GM19395 (cell line): ENCODE measurements around the gene BCL2L13.
A peak's percentile ranks its signal among the peaks of the same experiment; 100 is the strongest.
"Not testable (repeated sequence)": the region's sequence is repeated elsewhere in the genome, so short reads cannot be mapped to it uniquely, and the experiment has no call there.

Source experiments
- ATAC-seq: cut with Tn5 transposase; IDR thresholded peaks from one replicate; pipeline ENCODE4 v1.9.1; 2021; ENCODE audit warnings: mild to moderate bottlenecking, moderate library complexity; ENCODE audit not compliant: unreplicated experiment

BCL2L13 gene

DNA sequence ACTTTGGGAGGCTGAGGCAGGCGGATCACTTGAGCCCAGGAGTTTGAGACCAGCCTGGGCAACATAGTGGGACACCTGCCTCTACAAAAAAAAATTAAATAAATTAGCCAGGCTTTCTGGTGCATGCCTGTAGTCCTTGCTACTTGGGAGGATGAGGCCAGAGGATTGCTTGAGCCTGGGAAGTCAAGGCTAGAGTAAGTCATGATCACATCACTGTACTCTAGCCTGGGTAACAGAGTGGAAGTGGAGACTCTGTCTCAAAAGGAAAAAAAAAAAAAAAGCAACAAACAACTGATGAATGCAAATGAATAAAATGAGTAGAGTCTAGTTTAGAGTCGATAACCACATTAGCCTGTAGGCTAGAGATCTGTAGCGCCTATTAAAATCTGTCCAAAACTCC, 3.9 kb upstream of the BCL2L13 start:
- ATAC-seq, result no peak

DNA sequence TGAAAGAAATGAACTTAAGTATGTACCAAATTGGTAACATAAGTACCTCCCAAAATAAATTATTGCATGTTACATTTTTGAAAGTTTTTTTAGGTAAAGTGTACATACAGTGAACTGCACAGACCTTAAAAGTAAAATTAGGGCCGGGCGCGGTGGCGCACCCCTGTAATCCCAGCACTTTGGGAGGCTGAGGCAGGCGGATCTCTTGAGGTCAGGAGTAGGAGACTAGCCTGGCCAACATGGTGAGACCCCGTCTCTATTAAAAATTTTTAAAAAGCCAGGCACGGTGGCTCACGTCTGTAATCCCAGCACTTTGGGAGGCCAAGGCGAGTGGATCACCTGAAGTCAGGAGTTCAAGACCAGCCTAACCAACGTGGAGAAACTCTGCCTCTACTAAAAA, 1.7 kb upstream of the BCL2L13 start:
- not testable (repeated sequence) for ATAC-seq

DNA sequence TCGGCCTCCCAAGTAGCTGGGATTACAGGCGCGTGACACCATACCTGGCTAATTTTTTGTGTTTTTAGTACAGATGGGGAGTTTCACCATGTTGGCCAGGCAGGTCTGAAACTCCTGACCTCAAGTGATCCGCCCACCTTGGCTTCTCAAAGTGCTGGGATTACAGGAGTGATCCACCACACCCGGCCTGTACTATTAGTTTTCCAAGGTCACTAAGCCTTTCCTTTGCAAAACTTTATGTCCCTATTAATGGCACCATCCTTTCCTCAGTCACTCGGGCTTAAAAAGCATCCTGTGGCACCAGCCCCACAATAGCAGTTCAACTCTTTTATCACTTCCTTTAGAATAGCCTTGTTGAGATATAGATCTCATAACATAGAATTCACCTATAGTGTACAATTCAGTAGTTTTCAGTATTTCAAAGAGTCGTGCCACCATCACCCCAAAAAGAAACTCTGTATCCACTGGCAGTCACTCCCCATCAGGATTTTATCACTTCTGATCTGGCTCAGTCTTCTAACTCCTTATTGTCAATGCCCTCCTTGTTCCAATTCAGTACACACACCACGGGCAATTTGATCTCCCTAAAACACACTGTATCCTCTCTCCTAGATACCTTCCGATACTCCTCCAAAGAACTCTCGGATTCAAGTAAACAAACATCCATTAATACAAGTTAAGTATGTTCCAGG, 921 bp upstream of the BCL2L13 start:
- no peak for ATAC-seq

DNA sequence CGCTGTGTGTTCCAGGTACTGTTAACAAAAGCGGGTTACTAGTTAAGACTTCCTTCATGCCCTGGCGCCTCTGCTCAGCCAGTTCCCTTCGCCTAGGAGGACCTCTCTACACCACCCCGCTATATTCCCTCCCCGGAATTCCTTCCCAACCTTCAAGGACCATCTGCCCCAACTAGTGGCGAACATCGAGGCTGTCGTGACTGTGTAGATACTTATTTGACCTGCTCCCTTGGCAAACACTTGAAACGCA, 450 bp upstream of the BCL2L13 start:
- ATAC-seq, result peak; percentile 23

DNA sequence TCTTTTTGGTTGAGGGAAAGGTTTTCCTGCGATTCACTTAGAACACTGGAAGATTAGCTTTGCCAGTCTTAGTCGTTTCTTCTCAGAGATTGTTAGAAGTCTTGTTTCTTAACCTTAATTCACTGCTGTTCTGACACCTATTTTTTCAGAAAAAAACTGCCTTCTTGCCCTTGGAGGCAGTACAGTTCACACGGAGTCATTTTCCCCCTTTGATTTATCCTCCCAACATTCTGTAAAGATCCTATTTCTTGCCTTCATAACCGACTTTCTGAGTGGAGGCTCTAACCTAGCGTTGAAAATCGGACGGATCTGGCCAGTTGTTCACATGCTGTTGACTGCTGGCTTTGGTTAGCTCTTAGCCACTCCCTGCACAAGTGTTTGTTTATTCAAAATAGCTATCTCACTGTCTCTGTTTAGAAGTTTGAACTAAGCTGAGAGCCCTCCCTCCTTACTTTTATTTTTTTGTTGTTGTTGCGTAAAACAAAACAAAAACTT, 737 bp downstream of the BCL2L13 start:
- peak; percentile 44 for ATAC-seq

DNA sequence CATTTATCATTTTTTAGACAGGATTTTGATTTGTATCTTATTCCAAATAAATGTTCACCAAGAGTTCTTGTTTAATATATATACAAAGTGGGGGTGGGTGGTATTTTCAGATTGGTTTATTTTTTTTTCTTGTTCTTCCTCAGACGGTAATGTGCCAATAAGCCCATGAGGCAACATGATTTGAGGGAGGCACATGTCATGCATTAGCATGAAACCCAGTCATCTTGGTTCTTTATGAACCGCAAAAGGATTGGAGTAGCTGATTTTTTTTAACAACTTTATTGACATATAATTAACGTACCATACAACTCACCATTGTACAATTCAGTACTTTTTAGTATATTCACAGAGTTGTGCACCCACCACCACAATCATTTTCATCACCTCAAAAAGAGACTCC, 2.7 kb downstream of the BCL2L13 start:
- no peak for ATAC-seq

DNA sequence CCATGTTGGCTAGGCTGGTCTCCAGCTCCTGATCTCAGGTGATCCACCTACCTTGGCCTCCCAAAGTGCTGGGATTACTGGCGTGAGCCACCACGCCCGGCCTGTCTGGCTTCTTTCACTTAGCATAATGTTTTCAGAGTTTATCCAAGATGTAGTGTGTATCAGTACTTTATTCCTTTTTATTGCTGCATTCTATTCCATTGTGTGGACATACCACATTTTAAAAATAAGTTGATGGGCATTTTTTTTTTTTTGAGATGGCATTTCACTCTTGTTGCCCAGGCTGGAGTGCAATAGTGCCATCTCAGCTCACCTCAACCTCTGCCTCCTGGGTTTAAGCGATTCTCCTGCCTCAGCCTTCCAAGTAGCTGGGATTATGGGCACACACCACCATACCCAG, 3.8 kb downstream of the BCL2L13 start:
- not testable (repeated sequence) for ATAC-seq

DNA sequence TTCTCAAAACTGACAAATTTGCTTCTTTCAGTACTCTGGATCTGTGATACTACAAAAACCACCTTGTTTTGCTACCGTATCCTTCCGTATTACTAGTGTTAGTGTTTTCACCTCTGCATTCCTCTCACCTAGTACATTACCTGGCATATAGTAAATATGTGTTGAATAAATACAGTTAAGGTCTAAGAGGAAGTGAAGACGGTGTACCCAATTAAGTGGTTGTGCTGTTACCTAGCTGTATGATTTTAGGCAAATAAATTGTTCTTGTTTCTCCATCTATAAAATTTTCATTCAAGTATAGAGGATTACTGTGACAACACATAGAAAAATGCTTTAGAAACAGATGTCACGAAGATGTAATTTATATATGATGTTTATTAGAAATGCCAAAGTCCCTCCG, 8.9 kb downstream of the BCL2L13 start:
- no peak for ATAC-seq

DNA sequence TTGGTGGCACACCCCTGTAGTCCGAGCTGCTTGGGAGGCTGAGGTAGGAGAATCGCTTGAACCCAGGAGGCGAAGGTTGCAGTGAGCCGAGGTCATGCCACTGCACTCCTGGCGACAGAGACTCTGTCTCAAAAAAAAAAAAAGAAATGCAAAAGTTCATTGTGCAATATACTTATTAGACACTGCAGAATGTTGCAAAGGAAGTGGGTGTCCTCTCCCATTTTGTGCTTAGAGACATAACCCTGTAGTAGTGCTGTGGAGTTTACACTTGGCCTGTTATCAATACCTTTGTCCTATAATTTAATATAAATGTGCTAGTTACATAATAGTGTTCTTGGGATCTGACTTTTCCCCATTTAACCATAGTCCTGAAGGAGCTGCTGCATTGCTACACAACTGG, 9.4 kb downstream of the BCL2L13 start:
- ATAC-seq, result no peak

DNA sequence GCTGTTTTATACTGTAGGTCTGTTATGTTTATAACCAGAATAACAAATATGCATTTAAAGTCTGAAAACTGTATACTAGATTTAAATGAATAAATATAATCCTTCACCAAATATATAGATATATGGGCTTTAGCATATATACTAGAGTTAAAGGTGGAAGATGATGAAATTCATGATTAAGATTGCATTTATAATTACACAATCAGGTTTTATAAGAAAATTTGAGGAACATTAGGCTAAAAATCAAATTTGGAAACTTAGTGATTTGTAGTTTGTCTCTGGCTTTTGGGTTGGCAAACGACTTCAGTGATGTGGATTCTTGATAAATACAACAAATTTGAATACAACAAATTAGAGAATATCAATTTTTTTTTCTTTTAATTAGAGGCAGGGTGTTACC, 10.0 kb downstream of the BCL2L13 start:
- no peak for ATAC-seq

DNA sequence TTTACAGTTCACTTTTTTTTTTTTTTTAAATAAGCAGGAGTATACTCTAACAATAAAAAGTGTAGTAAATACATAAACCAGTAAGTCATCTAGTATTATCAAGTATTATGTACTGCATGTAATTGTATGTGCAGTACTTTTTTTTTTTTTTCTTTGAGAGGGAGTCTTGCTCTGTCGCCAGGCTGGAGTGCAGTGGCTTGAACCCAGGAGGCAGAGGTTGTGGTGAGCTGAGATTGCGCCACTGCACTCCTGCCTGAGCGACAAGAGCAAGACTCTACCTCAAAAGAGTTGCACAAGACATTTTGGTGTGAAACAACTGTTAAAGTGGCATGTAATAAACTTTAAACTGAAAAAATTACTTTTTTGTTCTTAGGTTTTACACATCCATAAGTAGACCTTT, 16.7 kb downstream of the BCL2L13 start:
- ATAC-seq, result no peak

DNA sequence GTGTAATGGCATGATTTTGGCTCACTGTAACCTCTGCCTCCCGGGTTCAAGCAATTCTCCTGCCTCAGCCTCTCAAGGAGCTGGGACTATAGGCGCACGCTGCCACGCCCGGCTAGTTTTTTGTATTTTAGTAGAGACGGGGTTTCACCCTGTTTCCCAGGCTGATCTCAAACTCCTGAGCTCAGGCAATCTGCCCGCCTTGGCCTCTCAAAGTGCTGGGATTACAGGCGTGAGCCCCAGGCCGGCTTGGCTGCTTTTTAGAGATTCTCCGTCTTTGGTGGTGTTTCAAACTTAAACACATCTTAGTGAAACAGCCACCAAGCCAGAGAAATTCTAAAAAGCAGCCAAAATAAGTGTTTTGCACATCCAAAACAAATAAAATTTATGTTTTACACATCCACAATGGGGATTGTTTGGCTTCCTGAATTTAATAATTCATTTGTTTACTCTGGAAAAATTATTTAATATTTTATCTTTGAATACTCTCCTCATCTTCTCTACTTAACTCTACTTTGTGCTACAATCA, 18.4 kb downstream of the BCL2L13 start:
- ATAC-seq, result no peak

DNA sequence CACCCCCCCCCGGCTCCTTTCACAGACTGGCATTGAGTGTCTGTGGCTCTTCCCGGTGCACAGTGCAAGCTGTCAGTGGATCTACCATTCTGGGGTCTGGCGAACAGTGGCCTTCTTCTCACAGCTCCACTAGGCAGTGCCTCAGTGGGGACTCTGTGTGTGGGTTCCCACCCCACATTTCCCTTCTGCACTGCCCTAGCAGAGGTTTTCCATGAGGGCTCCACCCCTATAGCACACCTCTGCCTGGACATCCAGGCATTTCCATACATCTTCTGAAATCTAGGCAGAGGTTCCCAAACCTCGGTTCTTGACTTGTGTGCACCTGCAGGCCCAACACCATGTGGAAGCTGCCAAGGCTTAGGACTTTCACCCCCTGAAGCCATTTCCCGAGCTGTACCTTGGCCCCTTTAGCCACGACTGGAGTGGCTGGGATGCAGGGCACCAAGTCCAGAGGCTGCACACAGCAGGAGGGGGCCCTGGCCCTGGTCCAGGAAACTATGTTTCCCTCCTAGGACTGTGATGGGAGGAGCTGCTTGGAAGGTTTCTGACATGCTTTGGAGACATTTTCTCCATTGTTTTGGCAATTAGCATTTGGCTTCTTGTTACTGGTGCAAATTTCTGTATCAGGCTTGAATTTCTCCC, 26.0 kb downstream of the BCL2L13 start:
- ATAC-seq, result no peak

DNA sequence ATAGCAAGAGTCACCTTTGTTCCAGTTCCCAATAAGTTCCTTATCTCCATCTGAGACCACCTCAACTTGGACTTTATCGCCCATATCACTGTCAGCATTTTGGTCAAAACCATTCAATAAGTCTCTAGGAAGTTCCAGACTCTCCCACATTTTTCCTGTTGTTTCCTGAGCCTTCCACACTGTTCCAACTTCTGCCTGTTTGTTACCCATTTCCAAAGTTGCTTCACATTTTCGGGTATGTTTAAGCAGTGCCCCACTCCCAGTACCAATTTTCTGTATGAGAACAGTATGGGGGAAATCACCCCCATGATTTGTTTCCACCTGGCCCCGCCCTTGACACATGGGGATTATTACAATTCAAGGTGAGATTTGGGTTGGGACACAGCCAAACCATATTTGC, 26.7 kb downstream of the BCL2L13 start:
- ATAC-seq, result no peak

DNA sequence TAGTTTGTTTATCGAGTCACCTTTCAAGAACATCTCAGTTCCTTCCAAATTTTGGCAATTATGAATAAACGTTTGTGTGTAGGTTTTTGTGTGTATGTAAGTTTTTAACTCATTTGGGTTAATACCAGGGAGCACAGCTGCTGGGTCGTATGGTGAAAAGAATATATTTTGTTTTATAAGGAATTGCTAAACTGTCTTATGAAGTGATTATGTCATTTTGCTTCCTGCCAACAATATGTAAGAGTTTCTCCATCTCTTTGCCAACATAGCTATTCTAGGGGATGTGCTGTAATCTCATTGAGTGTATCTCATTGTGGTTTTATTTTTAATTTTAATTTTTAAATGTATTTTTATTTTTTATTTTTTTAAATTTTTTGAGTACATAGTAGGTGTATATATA, 27.3 kb downstream of the BCL2L13 start:
- ATAC-seq, result no peak

DNA sequence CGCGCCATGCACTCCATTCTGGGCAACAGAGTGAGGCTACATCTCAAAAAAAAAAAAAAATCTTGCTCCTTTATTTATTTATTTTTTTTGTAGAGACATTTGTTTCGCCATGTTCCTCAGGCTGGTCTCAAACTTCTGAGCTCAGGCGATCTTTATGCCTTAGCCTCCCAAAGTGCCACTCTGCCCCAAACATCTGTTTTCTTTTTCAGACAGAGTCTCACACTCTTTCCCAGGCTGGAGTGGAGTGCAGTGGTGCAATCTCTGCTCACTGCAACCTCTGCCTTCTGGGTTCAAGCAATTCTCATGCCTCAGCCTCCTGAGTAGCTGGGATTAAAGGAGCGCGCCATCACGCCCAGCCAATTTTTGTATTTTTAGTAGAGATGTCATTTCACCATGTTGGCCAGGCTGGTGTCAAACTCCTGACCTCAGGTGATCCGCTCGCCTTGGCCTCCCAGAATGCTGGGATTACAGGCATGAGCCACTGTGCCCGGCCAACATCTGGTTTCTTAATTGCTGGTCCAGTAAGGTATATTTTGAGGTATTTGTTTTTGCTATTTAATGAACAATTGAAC, 33.0 kb downstream of the BCL2L13 start:
- not testable (repeated sequence) for ATAC-seq

DNA sequence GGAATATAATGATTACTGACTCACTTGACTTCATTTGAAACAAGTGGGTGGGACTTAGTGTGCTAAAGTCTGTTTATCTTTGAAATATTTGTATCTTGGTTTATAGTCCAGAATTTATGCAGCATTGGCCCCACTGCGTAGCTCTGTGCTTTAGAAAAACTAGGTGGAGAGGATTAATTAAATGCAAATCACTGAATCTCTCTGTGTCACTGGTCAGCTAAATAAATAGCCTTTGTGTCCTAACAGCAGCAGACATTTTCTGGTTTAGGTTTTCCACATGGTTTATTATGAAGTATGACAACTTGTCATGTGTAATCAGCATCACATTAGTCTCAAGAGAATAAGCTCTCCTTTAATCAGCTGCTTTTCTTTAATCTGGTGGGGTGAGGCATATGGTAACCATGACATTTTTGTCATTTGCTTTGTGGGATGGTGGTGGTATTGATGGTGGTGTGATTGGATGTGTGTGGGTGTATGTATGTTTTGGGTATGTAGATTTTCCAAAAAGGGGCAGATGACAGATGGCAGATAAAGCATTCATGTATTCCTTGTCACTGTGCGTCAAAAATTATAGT, 33.9 kb downstream of the BCL2L13 start:
- ATAC-seq, result no peak

DNA sequence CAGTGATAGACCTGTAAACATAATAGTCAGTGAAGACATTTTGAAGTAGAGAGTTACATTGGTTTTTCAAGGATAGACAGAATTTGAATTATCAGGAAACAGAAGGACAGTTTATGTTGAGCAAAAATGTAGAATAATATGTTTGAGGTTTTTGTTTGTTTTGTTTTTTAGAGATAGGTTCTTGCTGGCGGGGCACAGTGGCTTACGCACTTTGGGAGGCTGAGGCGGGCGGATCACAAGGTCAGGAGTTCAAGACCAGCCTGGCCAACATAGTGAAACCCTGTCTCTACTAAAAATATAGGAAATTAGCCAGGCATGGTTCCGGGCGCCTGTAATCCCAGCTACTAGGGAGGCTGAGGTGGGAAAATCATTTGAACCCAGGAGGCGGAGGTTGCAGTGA, 35.6 kb downstream of the BCL2L13 start:
- ATAC-seq, result no peak

DNA sequence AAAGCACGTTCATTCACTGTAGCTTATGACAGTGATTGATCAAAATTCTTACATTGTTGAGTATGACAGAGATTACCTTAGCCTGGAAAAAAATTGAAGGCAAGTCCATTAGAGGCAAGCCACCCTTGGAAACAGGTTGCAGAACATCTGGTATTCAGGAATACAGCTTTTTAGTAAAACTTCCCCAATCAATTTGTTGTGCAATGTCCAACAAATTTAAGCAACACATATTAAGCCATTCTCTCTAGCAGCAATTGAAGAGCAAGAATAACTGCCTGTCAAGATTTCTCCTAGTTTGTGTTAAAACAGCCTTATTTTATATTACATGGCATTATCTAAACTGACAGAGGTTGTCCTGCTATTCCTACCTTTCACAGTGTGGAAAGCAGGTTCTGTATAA, 37.0 kb downstream of the BCL2L13 start:
- no peak for ATAC-seq

DNA sequence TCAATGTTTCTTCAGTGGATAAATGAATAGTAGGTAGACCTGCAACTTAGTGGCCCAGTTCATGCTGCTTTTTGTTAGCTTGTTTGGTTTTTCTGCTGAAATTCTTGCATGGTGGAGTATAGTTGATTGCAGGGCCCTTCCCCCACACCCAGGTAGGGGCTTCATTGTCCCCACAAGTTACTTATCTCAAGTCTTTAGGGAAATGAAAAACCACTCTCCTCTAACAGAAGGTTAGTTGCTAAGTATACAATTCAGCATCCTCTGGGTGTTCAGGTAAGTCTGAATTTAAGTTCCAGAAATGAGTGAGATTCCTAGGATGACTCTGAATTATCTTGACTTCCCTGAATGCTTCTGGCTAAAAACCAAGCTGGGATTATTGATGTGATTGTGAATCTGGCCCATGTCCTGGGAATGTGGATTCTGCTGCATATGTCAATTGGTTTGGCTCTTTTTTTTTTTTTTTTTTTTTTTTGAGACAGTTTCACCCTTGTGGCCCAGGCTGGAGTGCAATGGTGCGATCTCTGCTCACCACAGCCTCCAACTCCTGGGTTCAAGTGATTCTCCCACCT, 40.3 kb downstream of the BCL2L13 start:
- ATAC-seq, result no peak

DNA sequence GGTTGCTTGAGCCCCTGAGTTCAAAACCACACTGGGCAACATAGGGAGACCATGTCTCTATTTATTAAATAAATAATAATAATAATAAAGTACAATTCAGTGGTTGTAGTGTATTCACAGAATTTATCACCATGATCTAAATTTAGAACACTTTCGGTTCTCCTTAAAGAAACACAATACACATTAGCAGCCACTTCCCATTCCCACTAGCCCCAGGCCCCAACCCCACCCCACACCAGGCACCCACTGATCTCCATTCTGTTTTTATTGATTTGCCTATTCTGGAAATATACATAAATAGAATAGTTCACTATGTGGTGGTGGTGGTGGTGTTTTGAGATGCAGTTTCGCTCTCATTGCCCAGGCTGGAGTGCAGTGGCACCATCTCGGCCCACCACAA, 45.7 kb downstream of the BCL2L13 start:
- no peak for ATAC-seq

DNA sequence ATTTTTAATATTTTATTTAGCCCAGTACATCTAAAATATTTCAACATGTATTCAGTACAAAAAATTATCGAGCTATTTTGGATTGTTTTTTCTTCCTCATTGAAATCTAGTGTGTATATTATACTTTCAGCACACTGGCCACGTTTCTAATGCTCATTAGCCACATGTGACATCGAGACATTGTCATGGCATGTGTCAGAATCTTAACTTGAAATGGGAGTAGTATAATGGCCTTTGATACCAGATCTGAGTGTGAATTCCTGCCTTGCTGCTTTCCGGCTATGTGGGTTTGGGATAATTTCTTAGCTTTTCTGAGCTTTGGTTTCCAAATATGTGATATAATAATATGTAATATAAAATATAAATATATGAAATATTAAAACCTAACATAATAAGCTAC, 54.3 kb downstream of the BCL2L13 start:
- no peak for ATAC-seq
